Measurements from ENCODE around the gene RBFOX2. TPM values are rescaled to one million over a fixed set of nuclear protein-coding genes. Genes with fewer than 3 reads are reported as not detected.

Gene RBFOX2
- total RNA-seq, 1 experiment from 2014 or later = 91.1 TPM

- Histone ChIP-seq H3K9me3 (no peaks in the 10 kb centered on the region), H3K4me1 (peaks cover 7% of the 10 kb centered on the region), H3K27me3 (replicated peaks; ENCODE audit: control insufficient read depth, insufficient read depth, low read length) (no peaks in the 10 kb centered on the region), H3K36me3 (ENCODE audit: control insufficient read depth, insufficient read depth, low read length) (no peaks in the 10 kb centered on the region), H3K4me3 (ENCODE audit: low read depth, low read length) (no peak overlapping the region)
- CTCF ChIA-PET = interaction anchor here (1.4 kb wide), 1 partner anchor 113 kb away, joined by 5 read pairs; no protein-coding TSS in a partner anchor
- no peak overlapping the region for H3K4me3 Mint-ChIP-seq (ENCODE audit: unreplicated experiment)
- intact Hi-C loops (cut with micrococcal nuclease; ENCODE audit: unreplicated experiment) = no loop called here
- no TSS peak for BruUV-seq (replicated peaks)
- H3K36me3 Mint-ChIP-seq (ENCODE audit: insufficient read depth, unreplicated experiment) = peaks cover 5% of the 10 kb centered on the region
- DNase-seq = no peak
- H3K27ac Mint-ChIP-seq (ENCODE audit: unreplicated experiment) = no peak overlapping the region
- H3K9me3 Mint-ChIP-seq (ENCODE audit: unreplicated experiment) = no peaks in the 10 kb centered on the region
- H3K4me1 Mint-ChIP-seq (ENCODE audit: low read depth, unreplicated experiment) = peaks cover 13% of the 10 kb centered on the region
- no peaks in the 10 kb centered on the region for H3K27me3 Mint-ChIP-seq (ENCODE audit: insufficient read depth, unreplicated experiment)
- no peak for TF ChIP-seq CTCF (IDR thresholded peaks at IDR 0.05; ENCODE audit: insufficient read depth in 1 of 2, low read depth in 1 of 2, low read length in 1 of 2, severe bottlenecking in 1 of 2, unreplicated experiment in 1 of 2)
- POLR2A ChIA-PET = no interaction called here
Measured at GRCh38 chr22:35952576-35952975, 76.0 kb downstream of the RBFOX2 start.

GRCh38 chr22:35950262-35950661 is 78.4 kb downstream of the RBFOX2 start:
- no TSS peak for BruUV-seq (replicated peaks)
- Histone ChIP-seq H3K9me3 (no peaks in the 10 kb centered on the region), H3K4me1 (peaks cover 7% of the 10 kb centered on the region), H3K36me3 (ENCODE audit: control insufficient read depth, insufficient read depth, low read length) (no peaks in the 10 kb centered on the region), H3K27me3 (replicated peaks; ENCODE audit: control insufficient read depth, insufficient read depth, low read length) (no peaks in the 10 kb centered on the region), H3K4me3 (ENCODE audit: low read depth, low read length) (no peak overlapping the region)
- no peak for DNase-seq
- ChIA-PET CTCF (no interaction called here), POLR2A (no interaction called here)
- intact Hi-C loops (cut with micrococcal nuclease; ENCODE audit: unreplicated experiment) = no loop called here
- H3K4me3 Mint-ChIP-seq (ENCODE audit: unreplicated experiment) = no peak overlapping the region
- no peaks in the 10 kb centered on the region for H3K27me3 Mint-ChIP-seq (ENCODE audit: insufficient read depth, unreplicated experiment)
- no peak for TF ChIP-seq CTCF (IDR thresholded peaks at IDR 0.05; ENCODE audit: insufficient read depth in 1 of 2, low read depth in 1 of 2, low read length in 1 of 2, severe bottlenecking in 1 of 2, unreplicated experiment in 1 of 2)
- H3K4me1 Mint-ChIP-seq (ENCODE audit: low read depth, unreplicated experiment) = peaks cover 13% of the 10 kb centered on the region
- peaks cover 5% of the 10 kb centered on the region for H3K36me3 Mint-ChIP-seq (ENCODE audit: insufficient read depth, unreplicated experiment)
- H3K27ac Mint-ChIP-seq (ENCODE audit: unreplicated experiment) = no peak overlapping the region
- H3K9me3 Mint-ChIP-seq (ENCODE audit: unreplicated experiment) = no peaks in the 10 kb centered on the region

- TF ChIP-seq CTCF (IDR thresholded peaks at IDR 0.05; ENCODE audit: insufficient read depth in 1 of 2, low read depth in 1 of 2, low read length in 1 of 2, severe bottlenecking in 1 of 2, unreplicated experiment in 1 of 2) = no peak
- intact Hi-C loops (cut with micrococcal nuclease; ENCODE audit: unreplicated experiment) = no loop called here
- no peak overlapping the region for H3K27ac Mint-ChIP-seq (ENCODE audit: unreplicated experiment)
- no peaks in the 10 kb centered on the region for H3K9me3 ChIP-seq
- peaks cover 7% of the 10 kb centered on the region for H3K4me1 ChIP-seq
- no TSS peak for BruUV-seq (replicated peaks)
- H3K4me3 Mint-ChIP-seq (ENCODE audit: unreplicated experiment) = no peak overlapping the region
- H3K9me3 Mint-ChIP-seq (ENCODE audit: unreplicated experiment) = no peaks in the 10 kb centered on the region
- H3K36me3 Mint-ChIP-seq (ENCODE audit: insufficient read depth, unreplicated experiment) = peaks cover 5% of the 10 kb centered on the region
- H3K4me1 Mint-ChIP-seq (ENCODE audit: low read depth, unreplicated experiment) = peaks cover 6% of the 10 kb centered on the region
- H3K27me3 ChIP-seq (replicated peaks; ENCODE audit: control insufficient read depth, insufficient read depth, low read length) = no peaks in the 10 kb centered on the region
- no peak for DNase-seq
- H3K27me3 Mint-ChIP-seq (ENCODE audit: insufficient read depth, unreplicated experiment) = no peaks in the 10 kb centered on the region
- POLR2A ChIA-PET = no interaction called here
- CTCF ChIA-PET = interaction anchor here (0.6 kb wide), 1 partner anchor 79 kb away, joined by 3 read pairs; the partner anchor contains the start of gene RBFOX2
- no peak overlapping the region for H3K4me3 ChIP-seq (ENCODE audit: low read depth, low read length)
- no peaks in the 10 kb centered on the region for H3K36me3 ChIP-seq (ENCODE audit: control insufficient read depth, insufficient read depth, low read length)
Measured at GRCh38 chr22:35949243-35949642, 79.4 kb downstream of the RBFOX2 start.

Data from Caco-2 (cell line).